ENCODE data around the gene ANO10. TPM values are rescaled to one million over a fixed set of nuclear protein-coding genes. Genes with fewer than 3 reads are reported as not detected.

The ANO10 gene
- total and polyA plus RNA-seq, 7 experiments from 2014 or later, result 6.1 to 13.6 (median 9.3) TPM

DNA sequence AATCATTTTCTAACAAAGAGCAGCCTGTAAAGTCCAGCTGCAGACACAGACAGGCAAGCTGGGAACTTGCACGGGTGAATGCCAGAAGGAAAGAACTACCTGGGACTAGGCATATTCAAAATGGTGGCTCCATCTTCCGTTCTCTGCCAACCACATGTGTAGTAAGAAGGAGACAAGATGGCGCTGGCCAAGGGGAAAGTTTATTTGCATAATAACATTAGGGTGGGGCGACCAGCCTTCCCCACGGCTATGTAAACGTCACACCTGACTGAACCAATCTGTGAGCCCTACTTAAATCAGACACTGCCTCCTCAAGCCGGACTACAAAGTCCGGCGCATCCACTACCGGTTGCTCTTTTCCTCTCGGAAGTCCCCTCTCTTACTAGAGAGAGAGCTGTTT is 204.7 kb downstream of the ANO10 start:
- H3K4me1 ChIP-seq (ENCODE audit: control insufficient read depth in 2 of 2, insufficient read depth in 2 of 2, low read length in 2 of 2), result peaks cover 0 to 19% of the 10 kb centered on the region in 2 donors
- ATAC-seq, result no peak
- POLR2A ChIA-PET, result no interaction called here
- no peaks in the 10 kb centered on the region for H3K9me3 Mint-ChIP-seq
- H3K27me3 Mint-ChIP-seq, result no peaks in the 10 kb centered on the region
- DNase-seq, result no peak
- no peak overlapping the region for H3K27ac ChIP-seq (ENCODE audit: low read depth, low read length)
- H3K4me3 Mint-ChIP-seq, result no peak overlapping the region
- peak overlapping the region in 1 of 9 donors; percentile 8 for H3K27ac Mint-ChIP-seq
- H3K4me3 ChIP-seq (ENCODE audit: low read length), result no peak overlapping the region
- peaks cover 0 to 3% (median 0%) of the 10 kb centered on the region in 5 donors for H3K36me3 Mint-ChIP-seq
- H3K27me3 ChIP-seq (ENCODE audit: control insufficient read depth in 2 of 2, insufficient read depth in 2 of 2, low read length in 2 of 2), result no peaks in the 10 kb centered on the region
- CTCF ChIA-PET, result interaction anchor here (0.6 to 0.7 kb wide), 2 partner anchors 28 to 208 kb away, joined by 3 read pairs; no protein-coding TSS in a partner anchor
- H3K36me3 ChIP-seq (ENCODE audit: control insufficient read depth in 2 of 3, insufficient read depth in 3 of 3, low read length in 3 of 3), result no peaks in the 10 kb centered on the region
- H3K9me3 ChIP-seq (ENCODE audit: control insufficient read depth in 2 of 3, low read length in 3 of 3), result no peaks in the 10 kb centered on the region
- H3K4me1 Mint-ChIP-seq, result peaks cover 10 to 26% (median 21%) of the 10 kb centered on the region in 7 donors
- intact Hi-C loops (cut with micrococcal nuclease), result no loop called here

DNA sequence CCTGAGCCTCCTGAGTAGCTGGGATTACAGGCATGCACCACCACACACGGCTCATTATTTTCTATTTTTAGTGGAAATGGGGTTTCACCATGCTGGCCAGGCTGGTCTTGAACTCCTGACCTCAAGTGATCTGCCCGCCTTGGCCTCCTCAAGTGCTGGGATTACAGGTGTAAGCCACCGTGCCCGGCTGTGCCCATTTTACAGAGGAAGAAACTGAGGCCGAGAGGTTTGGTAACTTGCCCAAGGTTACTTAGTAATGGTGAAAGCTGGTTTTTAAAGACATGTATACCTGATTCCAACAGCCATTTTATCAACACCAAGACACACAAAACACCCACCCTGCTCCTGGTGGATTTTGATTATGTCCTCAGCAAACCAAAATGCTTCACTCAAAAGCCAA is 206.7 kb downstream of the ANO10 start:
- peaks cover 10 to 27% (median 24%) of the 10 kb centered on the region in 7 donors for H3K4me1 Mint-ChIP-seq
- no peak overlapping the region for H3K27ac ChIP-seq (ENCODE audit: low read depth, low read length)
- ATAC-seq (no peak), DNase-seq (no peak)
- no peaks in the 10 kb centered on the region for H3K9me3 ChIP-seq (ENCODE audit: control insufficient read depth in 2 of 3, low read length in 3 of 3)
- intact Hi-C loops (cut with micrococcal nuclease), result no loop called here
- H3K4me3 Mint-ChIP-seq, result no peak overlapping the region
- ChIA-PET POLR2A (interaction anchor here (0.7 kb wide), 1 partner anchor 476 kb away, joined by 4 read pairs; no protein-coding TSS in a partner anchor), CTCF (no interaction called here)
- H3K4me3 ChIP-seq (ENCODE audit: low read length), result no peak overlapping the region
- H3K9me3 Mint-ChIP-seq, result no peaks in the 10 kb centered on the region
- H3K36me3 Mint-ChIP-seq, result peaks cover 0 to 3% (median 0%) of the 10 kb centered on the region in 5 donors
- no peaks in the 10 kb centered on the region for H3K27me3 Mint-ChIP-seq
- peaks cover 0 to 20% of the 10 kb centered on the region in 2 donors for H3K4me1 ChIP-seq (ENCODE audit: control insufficient read depth in 2 of 2, insufficient read depth in 2 of 2, low read length in 2 of 2)
- H3K27ac Mint-ChIP-seq, result no peak overlapping the region
- H3K27me3 ChIP-seq (ENCODE audit: control insufficient read depth in 2 of 2, insufficient read depth in 2 of 2, low read length in 2 of 2), result no peaks in the 10 kb centered on the region
- no peaks in the 10 kb centered on the region for H3K36me3 ChIP-seq (ENCODE audit: control insufficient read depth in 2 of 3, insufficient read depth in 3 of 3, low read length in 3 of 3)

DNA sequence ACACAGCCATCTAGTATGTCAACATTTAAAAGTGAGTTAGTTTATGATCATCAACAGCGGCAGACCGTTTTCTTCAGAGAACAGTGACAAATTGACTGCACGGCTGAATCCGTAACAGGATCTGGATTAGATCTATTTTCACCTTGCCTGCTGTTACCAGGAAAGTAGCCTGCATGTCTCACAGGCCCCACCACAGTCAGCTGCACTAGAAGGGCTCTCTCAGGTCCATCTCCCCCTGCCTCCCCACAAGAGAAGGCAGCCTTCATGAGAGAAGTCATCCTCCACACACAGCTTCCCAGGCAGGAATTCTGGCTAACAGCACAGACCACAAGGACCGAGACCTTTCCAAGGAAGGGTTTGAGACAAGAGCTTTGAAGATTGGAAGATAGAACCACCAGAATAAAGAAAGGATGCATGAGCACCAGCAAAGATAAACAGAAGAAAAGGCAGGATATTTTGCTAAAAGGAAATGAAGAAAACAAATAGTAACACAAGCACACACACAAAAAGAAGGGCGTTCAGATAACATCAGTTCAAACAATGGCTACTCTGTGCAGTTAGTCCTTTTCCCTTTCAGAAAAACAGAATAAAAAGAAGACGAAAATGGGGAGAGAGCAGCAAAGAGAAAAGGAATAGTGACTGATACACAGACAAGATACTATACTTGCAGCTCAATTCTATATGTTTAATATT is 208.0 kb downstream of the ANO10 start:
- no peaks in the 10 kb centered on the region for H3K9me3 Mint-ChIP-seq
- no peaks in the 10 kb centered on the region for H3K9me3 ChIP-seq (ENCODE audit: control insufficient read depth in 2 of 3, low read length in 3 of 3)
- intact Hi-C loops (cut with micrococcal nuclease), result no loop called here
- no peaks in the 10 kb centered on the region for H3K36me3 ChIP-seq (ENCODE audit: control insufficient read depth in 2 of 3, insufficient read depth in 3 of 3, low read length in 3 of 3)
- H3K4me3 ChIP-seq (ENCODE audit: low read length), result no peak overlapping the region
- peak overlapping the region in 8 of 9 donors; percentile 38 to 86 (median 80) for H3K27ac Mint-ChIP-seq
- no peak for DNase-seq
- peaks cover 10 to 27% (median 24%) of the 10 kb centered on the region in 7 donors for H3K4me1 Mint-ChIP-seq
- peak overlapping the region in 4 of 10 donors; percentile 21 to 62 (median 46) for H3K4me3 Mint-ChIP-seq
- no peaks in the 10 kb centered on the region for H3K36me3 Mint-ChIP-seq
- no peak overlapping the region for H3K27ac ChIP-seq (ENCODE audit: low read depth, low read length)
- H3K27me3 ChIP-seq (ENCODE audit: control insufficient read depth in 2 of 2, insufficient read depth in 2 of 2, low read length in 2 of 2), result no peaks in the 10 kb centered on the region
- ChIA-PET CTCF (interaction anchor here (0.7 to 1.0 kb wide), 2 partner anchors 36 to 67 kb away, joined by 3 read pairs; no protein-coding TSS in a partner anchor), POLR2A (interaction anchor here (0.8 kb wide), 1 partner anchor 65 kb away, joined by 3 read pairs; no protein-coding TSS in a partner anchor)
- H3K4me1 ChIP-seq (ENCODE audit: control insufficient read depth in 2 of 2, insufficient read depth in 2 of 2, low read length in 2 of 2), result peaks cover 0 to 20% of the 10 kb centered on the region in 2 donors
- no peak for ATAC-seq
- no peaks in the 10 kb centered on the region for H3K27me3 Mint-ChIP-seq

DNA sequence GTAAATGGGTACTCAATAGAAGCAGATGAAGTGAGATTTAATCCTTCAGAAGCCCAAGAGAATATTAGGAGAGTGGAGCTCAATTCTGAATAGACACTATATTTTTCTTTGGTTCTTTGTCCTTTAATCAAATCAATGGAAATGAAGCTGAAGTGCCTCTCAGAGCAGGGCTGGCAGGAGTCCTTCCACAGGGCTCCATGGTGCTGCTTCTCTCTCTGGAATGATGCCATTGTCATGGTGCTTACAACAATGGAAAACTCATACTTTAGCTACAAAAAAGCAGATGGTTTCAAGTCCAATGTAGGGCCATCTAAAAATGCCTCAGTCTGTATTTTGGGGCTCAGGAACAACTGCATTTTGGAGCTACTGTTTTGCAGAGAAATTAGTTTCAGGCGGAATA is 210.4 kb downstream of the ANO10 start:
- ChIA-PET CTCF (interaction anchor here (0.6 to 0.7 kb wide), 4 partner anchors 12 to 160 kb away, joined by 3 to 4 read pairs (median 3); no protein-coding TSS in a partner anchor), POLR2A (interaction anchor here (0.9 to 1.2 kb wide), 5 partner anchors 9 to 114 kb away, joined by 3 to 6 read pairs (median 3); no protein-coding TSS in a partner anchor)
- Histone ChIP-seq H3K4me1 (ENCODE audit: control insufficient read depth in 2 of 2, insufficient read depth in 2 of 2, low read length in 2 of 2) (peaks cover 0 to 20% of the 10 kb centered on the region in 2 donors), H3K9me3 (ENCODE audit: control insufficient read depth in 2 of 3, low read length in 3 of 3) (no peaks in the 10 kb centered on the region), H3K4me3 (ENCODE audit: low read length) (no peak overlapping the region), H3K27ac (ENCODE audit: low read depth, low read length) (no peak overlapping the region), H3K27me3 (ENCODE audit: control insufficient read depth in 2 of 2, insufficient read depth in 2 of 2, low read length in 2 of 2) (no peaks in the 10 kb centered on the region), H3K36me3 (ENCODE audit: control insufficient read depth in 2 of 3, insufficient read depth in 3 of 3, low read length in 3 of 3) (no peaks in the 10 kb centered on the region)
- Mint-ChIP-seq H3K27me3 (no peaks in the 10 kb centered on the region), H3K9me3 (peaks cover 0 to 1% (median 0%) of the 10 kb centered on the region in 11 donors), H3K27ac (no peak overlapping the region), H3K4me1 (peaks cover 10 to 27% (median 24%) of the 10 kb centered on the region in 7 donors), H3K36me3 (peaks cover 0 to 10% (median 4%) of the 10 kb centered on the region in 5 donors), H3K4me3 (no peak overlapping the region)
- no peak for DNase-seq
- ATAC-seq, result no peak
- intact Hi-C loops (cut with micrococcal nuclease), result no loop called here

DNA sequence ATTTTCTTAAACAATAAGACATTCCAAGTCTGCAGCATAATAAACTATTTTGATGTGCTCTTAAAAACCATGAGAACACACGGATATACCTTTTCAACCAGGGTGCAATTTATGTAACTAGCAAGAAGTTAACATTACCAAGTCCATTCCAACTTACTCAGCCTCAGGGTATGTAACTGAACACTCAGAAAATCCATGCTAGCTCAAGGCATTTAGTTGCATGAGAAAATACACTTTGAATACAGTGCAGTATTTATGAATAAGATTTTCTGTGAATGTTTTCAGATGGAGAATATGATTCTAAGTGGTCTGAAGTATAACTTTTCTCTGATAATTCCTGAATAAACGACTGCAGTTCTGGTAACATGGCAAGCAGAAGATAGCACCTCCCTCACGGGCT is 211.2 kb downstream of the ANO10 start:
- Mint-ChIP-seq H3K27me3 (no peaks in the 10 kb centered on the region), H3K4me1 (peaks cover 15 to 34% (median 24%) of the 10 kb centered on the region in 7 donors), H3K27ac (no peak overlapping the region), H3K36me3 (peaks cover 0 to 10% (median 4%) of the 10 kb centered on the region in 5 donors), H3K4me3 (no peak overlapping the region), H3K9me3 (peaks cover 0 to 1% (median 0%) of the 10 kb centered on the region in 11 donors)
- no peak for ATAC-seq
- Histone ChIP-seq H3K4me1 (ENCODE audit: control insufficient read depth in 2 of 2, insufficient read depth in 2 of 2, low read length in 2 of 2) (peaks cover 0 to 20% of the 10 kb centered on the region in 2 donors), H3K27me3 (ENCODE audit: control insufficient read depth in 2 of 2, insufficient read depth in 2 of 2, low read length in 2 of 2) (no peaks in the 10 kb centered on the region), H3K27ac (ENCODE audit: low read depth, low read length) (no peak overlapping the region), H3K9me3 (ENCODE audit: control insufficient read depth in 2 of 3, low read length in 3 of 3) (no peaks in the 10 kb centered on the region), H3K36me3 (ENCODE audit: control insufficient read depth in 2 of 3, insufficient read depth in 3 of 3, low read length in 3 of 3) (no peaks in the 10 kb centered on the region), H3K4me3 (ENCODE audit: low read length) (no peak overlapping the region)
- intact Hi-C loops (cut with micrococcal nuclease), result no loop called here
- ChIA-PET POLR2A (no interaction called here), CTCF (interaction anchor here (0.6 to 0.7 kb wide), 2 partner anchors 71 to 448 kb away, joined by 3 read pairs; no protein-coding TSS in a partner anchor)
- DNase-seq, result no peak

DNA sequence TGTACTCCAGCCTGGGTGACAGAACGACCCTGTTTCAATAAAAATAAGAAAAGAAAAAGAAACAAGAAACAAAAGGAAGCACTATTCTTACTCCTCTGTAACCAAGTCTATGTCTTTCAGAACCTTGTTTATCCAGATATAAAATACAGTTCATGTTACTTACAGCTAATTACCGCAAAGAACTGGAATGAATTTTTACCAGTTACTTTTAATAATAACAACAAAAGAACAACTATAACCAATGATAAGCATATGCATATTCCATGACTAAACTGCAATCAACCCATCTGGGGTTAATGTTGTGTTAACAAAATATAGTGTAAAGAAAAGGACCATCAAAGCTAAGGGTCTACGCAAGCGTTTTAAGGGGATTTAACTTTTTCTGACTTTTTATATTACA is 212.3 kb downstream of the ANO10 start:
- Mint-ChIP-seq H3K9me3 (peaks cover 0 to 1% (median 0%) of the 10 kb centered on the region in 11 donors), H3K27ac (no peak overlapping the region), H3K36me3 (peaks cover 0 to 10% (median 4%) of the 10 kb centered on the region in 5 donors), H3K4me1 (peaks cover 19 to 38% (median 24%) of the 10 kb centered on the region in 7 donors), H3K27me3 (no peaks in the 10 kb centered on the region), H3K4me3 (no peak overlapping the region)
- H3K9me3 ChIP-seq (ENCODE audit: control insufficient read depth in 2 of 3, low read length in 3 of 3), result no peaks in the 10 kb centered on the region
- intact Hi-C loops (cut with micrococcal nuclease), result no loop called here
- peaks cover 0 to 20% of the 10 kb centered on the region in 2 donors for H3K4me1 ChIP-seq (ENCODE audit: control insufficient read depth in 2 of 2, insufficient read depth in 2 of 2, low read length in 2 of 2)
- no peak overlapping the region for H3K4me3 ChIP-seq (ENCODE audit: low read length)
- H3K27ac ChIP-seq (ENCODE audit: low read depth, low read length), result no peak overlapping the region
- no peaks in the 10 kb centered on the region for H3K27me3 ChIP-seq (ENCODE audit: control insufficient read depth in 2 of 2, insufficient read depth in 2 of 2, low read length in 2 of 2)
- POLR2A ChIA-PET, result interaction anchor here (0.8 kb wide), 1 partner anchor 34 kb away, joined by 3 read pairs; no protein-coding TSS in a partner anchor
- no peak for ATAC-seq
- no peaks in the 10 kb centered on the region for H3K36me3 ChIP-seq (ENCODE audit: control insufficient read depth in 2 of 3, insufficient read depth in 3 of 3, low read length in 3 of 3)
- DNase-seq, result no peak
- CTCF ChIA-PET, result no interaction called here
